PFSK-1 (cell line): ENCODE measurements around the gene ARGLU1.

Experiments
- FOXP2 ChIP-seq: optimal IDR thresholded peaks from 2 replicates; pipeline ENCODE3; 2011; ENCODE audit warnings: borderline replicate concordance, control low read depth, inconsistent platforms; ENCODE audit not compliant: insufficient read depth; ENCODE audit errors: extremely low read length, extremely low read depth
- POLR2AphosphoS5 ChIP-seq: IDR thresholded peaks from 2 replicates; pipeline ENCODE4 v1.6.1; 2012; ENCODE audit warnings: low read depth, mild to moderate bottlenecking, control low read depth, low read length, moderate library complexity
- REST ChIP-seq, 2 experiments: IDR thresholded peaks; 2 replicates each; pipeline versions ENCODE4 v1.6.1 to v1.8.0; 2011 to 2012; ENCODE audit warnings: low read depth in 2 of 2, low read length in 2 of 2, control low read depth in 1 of 2, inconsistent platforms in 1 of 2, mild to moderate bottlenecking in 1 of 2, moderate library complexity in 1 of 2; ENCODE audit not compliant: insufficient read depth in 1 of 2
- SIN3A ChIP-seq: IDR thresholded peaks from 2 replicates; pipeline ENCODE4 v1.6.1; 2012; ENCODE audit warnings: mild to moderate bottlenecking, low read length, moderate library complexity, borderline replicate concordance; ENCODE audit not compliant: insufficient read depth
- TAF1 ChIP-seq: IDR thresholded peaks from 2 replicates; pipeline ENCODE4 v1.6.1; 2012; ENCODE audit warnings: low read length, control low read depth, borderline replicate concordance; ENCODE audit not compliant: insufficient read depth

The ARGLU1 gene

DNA sequence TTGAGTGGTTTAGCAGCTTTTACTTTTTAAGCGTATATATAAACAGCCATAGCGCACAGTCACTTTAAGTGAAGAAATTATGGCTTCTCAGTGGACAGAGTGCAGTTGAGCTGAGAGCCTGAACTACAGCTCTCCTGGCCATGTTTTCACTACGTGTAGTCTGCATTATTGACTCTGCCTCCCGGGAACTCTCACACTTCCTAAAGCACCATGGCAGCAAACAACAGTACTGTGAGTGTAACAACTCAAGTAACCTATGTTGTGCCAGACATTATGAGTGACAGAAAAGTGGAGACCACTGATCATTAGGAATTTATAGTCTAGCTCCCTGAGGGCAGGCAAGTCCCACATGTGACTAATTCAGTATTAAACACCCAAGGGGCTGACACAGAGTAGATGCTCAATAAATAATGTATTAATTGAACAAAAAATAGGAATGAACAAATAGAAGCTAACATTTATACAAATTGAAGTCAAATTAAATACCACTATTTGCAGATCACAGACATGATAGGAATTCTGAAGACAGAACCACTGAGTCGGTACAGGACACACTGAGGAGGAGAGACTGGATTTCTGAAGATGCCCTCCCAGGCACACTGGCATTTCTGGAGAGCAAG lies 52.2 kb downstream of the ARGLU1 start:
- TF ChIP-seq TAF1, result no peak
- TF ChIP-seq SIN3A, result no peak
- TF ChIP-seq POLR2AphosphoS5, result no peak
- no peak for TF ChIP-seq FOXP2
- TF ChIP-seq REST (IDR thresholded peaks at IDR 0.05; ENCODE audit: insufficient read depth in 1 of 2, low read depth in 2 of 2, low read length in 2 of 2), result no peak

- TF ChIP-seq REST (IDR thresholded peaks at IDR 0.05; ENCODE audit: insufficient read depth in 1 of 2, low read depth in 2 of 2, low read length in 2 of 2) (no peak), SIN3A (no peak), FOXP2 (no peak), POLR2AphosphoS5 (no peak), TAF1 (no peak)
Measured at GRCh38 chr13:106514928-106515634, 52.9 kb downstream of the ARGLU1 start.

GRCh38 chr13:106513025-106513983 lies 54.6 kb downstream of the ARGLU1 start:
- TF ChIP-seq TAF1, result no peak
- TF ChIP-seq SIN3A, result no peak
- no peak for TF ChIP-seq POLR2AphosphoS5
- TF ChIP-seq FOXP2, result no peak
- no peak for TF ChIP-seq REST (IDR thresholded peaks at IDR 0.05; ENCODE audit: insufficient read depth in 1 of 2, low read depth in 2 of 2, low read length in 2 of 2)

DNA sequence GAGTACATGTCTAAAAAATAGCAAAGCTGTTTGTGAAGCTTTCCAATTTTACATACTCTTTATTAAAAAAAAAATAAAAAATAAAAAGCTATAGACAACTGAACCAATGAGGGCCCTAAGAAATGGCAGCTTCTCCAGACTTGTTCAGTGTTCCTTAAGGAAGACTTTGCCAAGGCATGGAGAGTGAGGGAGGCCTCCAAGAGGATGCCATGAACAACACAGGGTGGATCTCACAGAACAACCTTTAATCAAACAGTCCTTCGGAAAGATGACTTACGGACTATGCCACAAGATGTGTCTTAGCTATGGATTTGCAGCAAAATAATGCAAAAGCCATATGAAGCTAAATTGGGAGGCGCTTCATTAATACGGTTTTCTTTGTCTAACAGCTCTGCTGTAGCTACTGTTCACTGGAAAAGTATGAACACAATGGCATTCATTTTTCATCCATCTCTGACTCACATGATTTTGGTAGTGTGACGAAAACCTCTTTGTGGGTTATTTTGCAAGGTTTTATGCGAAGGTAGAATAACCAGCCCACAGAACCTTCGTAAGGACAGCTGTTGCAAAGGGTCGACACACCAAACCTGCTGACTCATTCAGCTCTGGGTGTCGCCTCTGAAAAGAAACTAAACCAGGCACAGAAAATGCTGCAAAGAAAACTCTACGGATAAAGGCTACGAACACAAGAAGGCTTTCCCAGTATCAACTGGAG lies 60.2 kb downstream of the ARGLU1 start:
- TF ChIP-seq SIN3A (no peak), REST (IDR thresholded peaks at IDR 0.05; ENCODE audit: insufficient read depth in 1 of 2, low read depth in 2 of 2, low read length in 2 of 2) (no peak), TAF1 (no peak), FOXP2 (no peak), POLR2AphosphoS5 (no peak)
